Lung microvascular endothelial cell (primary cell): ENCODE measurements around the gene SAMD8. TPM values are rescaled to one million over a fixed set of nuclear protein-coding genes. Genes with fewer than 3 reads are reported as not detected.
"Not testable (repeated sequence)": the region's sequence is repeated elsewhere in the genome, so short reads cannot be mapped to it uniquely, and the experiment has no call there.

Experiments
- DNase-seq, 2 donors: peaks; one replicate each; pipeline versions ENCODE4 v3.0.0 to v3.0.0-alpha.2; 2010; ENCODE audit warnings: low read depth in 2 of 2
- total RNA-seq: library from RNA; depleted of rRNA; stranded (reverse); fragments of >200 nt; gene quantifications from 2 replicates; pipeline ENCODE4 v1.2.1, GENCODE V29; 2014

SAMD8 gene
- total RNA-seq, 1 donor from 2014 or later = 25.8 TPM

DNA sequence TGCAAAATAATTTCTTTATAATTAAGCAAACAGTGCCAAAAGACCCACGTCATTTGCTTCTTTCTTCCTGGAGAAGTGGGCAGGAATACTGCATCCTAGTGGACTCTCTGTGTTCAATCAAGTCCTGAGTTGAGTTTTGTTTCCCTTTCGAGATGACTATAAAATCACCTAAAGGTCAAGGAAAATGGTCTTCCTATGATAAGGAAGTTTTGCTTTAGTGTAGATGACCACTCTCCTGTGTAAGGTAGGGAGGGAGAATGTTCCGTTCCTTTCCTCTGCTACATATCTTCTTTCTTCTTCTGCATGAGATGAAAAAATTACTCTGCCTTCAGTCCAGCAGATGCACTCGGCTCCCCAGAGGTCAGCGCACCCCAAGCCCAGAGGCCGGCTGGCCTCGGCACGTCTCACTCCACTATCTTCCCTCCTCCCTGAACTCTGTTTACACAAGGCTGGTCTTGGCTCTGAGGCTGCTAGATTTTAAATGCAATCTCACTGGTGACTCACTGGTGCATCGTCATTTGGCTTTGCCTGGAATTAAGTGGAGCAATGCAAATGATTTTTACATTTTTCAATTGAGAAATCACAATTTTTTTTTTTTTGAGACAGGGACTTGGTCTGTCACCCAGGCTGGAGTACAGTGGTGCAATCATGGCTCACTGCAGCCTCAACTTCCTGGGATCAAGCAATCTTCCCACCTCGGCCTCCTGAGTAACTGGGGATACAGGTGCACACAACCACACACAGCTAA is 80.5 kb downstream of the SAMD8 start:
- DNase-seq = peak; percentile 18 to 73

- not testable (repeated sequence) for DNase-seq
Measured at GRCh38 chr10:75194625-75195024, 83.2 kb downstream of the SAMD8 start.

- no peak for DNase-seq
Measured at GRCh38 chr10:75195035-75195763, 83.7 kb downstream of the SAMD8 start.

DNA sequence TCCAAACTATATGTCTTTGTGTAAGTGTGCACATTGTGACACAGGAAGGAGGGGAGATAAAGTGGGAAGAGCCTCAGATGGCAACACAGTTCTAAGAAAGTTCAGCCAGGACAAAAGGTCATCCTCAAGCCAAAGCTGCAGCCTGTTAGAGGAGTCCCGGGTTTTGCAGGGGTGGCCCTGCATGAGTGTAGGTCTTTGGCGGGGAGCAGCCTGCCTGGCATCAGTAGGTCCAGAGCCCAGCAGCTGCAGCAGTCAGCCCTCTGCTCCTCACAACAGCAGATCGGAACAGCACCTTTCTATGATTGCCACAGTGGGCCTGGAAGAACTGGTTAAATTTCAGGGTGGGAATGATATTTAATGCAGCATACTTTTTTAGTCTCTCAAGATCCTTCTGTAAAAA is 85.6 kb downstream of the SAMD8 start:
- no peak for DNase-seq

DNA sequence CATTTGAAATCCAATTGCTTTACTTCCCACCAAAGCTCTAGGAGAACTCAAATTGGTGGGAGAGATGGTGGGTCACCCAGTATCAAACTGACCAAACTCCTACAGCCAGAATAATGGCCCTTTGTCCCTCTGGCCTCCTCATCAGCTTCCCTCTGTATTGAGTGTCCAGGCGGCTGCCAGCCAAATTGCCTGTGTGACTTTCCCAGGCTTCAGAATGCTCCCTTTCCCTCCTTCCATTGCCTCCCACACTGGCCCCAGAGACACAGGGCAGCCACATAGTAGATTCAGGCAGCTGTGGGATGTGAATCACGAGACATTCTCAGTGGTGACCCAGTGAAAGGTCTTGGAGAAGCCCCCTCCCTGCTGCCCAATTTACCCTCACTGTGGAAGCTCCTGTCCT is 86.5 kb downstream of the SAMD8 start:
- no peak for DNase-seq

GRCh38 chr10:75199949-75200348 is 88.5 kb downstream of the SAMD8 start:
- not testable (repeated sequence) for DNase-seq

DNA sequence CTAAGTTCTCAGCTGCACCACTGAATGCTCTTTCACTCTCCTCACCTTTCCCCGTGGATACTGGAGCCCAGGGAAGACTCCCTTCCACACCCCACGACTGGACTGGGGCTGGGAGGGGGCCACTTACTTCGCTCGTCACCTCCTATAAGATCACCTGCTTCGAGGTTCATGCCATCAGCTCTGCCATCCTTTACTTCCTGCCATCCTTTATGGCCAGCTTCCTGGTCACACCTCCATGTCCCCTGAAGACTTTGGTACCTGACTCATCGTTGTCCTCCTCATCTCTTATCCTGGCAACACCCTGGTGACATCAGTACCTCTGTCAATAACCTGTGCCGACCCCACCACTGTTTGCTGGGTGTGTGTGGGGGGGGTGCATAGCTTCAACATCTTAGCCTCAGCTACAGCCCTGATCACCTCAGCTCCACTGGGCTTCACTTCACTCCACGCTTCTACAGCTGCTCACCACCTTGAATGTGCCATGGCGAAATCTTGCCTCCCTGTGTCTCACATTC is 90.4 kb downstream of the SAMD8 start:
- no peak for DNase-seq

DNA sequence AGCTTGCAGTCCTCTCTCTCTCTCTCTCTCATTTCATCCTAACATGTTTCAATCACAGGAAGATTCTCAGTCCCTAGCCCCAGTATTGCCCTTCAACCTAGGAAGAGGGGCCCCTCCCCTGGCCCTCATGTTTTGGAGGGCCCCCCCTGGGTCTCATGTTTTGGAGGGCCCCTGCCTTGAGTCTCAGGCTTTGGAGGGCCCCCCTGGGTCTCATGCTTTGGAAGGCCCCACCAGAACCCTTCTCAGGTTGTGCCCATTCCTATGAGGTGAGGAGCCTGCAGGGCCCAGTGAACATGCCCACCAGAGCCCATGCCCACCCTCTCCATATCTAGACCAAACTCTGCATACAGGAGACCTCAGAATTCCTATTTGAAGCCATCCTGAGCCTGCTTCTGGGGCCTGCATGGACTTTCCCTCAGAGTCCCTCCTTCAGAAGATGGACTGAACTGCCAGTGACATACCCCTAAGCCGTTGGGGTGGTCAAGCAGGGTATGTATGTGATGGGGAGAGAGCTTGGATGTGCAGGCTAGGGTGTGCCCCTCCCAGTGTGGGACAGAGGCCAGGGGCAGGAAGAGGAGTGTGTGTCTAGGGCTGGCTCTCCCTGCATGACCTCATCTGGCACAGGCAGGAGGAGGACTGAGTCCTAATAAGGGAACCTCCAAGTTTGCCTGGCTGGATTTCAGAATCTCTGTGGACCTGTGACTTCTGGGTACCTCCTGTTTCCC is 91.0 kb downstream of the SAMD8 start:
- DNase-seq = peak; percentile 47 to 62

DNA sequence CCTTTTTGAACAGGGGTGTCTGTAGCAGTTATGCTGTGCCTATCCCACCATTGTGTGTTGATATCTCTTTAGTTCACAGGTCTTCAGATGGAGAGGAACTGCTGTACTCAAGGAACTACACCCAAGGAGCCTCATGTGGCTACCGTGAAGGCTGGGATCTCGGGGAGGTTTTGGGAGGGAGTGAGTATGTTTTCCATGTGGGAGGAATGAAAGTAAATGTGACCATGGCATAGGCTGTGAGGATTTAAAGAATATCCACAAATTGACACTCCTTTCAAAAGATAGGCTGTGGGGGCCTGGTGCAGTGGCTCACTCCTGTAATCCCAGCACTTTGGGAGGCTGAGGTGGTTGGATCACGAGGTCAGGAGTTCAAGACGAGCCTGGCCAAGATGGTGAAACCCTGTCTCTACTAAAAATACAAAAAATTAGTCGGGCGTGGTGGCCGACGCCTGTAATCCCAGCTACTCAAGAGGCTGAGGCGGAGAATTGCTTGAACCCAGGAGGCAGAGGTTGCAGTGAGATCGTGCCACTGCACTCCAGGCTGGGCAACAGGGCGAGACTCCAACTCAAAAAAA is 91.7 kb downstream of the SAMD8 start:
- not testable (repeated sequence) for DNase-seq

- DNase-seq = no peak
Measured at GRCh38 chr10:75203724-75204123, 92.3 kb downstream of the SAMD8 start.

GRCh38 chr10:75205908-75206307 is 94.5 kb downstream of the SAMD8 start:
- no peak for DNase-seq

- DNase-seq = not testable (repeated sequence)
Measured at GRCh38 chr10:75206638-75207037, 95.2 kb downstream of the SAMD8 start.

DNA sequence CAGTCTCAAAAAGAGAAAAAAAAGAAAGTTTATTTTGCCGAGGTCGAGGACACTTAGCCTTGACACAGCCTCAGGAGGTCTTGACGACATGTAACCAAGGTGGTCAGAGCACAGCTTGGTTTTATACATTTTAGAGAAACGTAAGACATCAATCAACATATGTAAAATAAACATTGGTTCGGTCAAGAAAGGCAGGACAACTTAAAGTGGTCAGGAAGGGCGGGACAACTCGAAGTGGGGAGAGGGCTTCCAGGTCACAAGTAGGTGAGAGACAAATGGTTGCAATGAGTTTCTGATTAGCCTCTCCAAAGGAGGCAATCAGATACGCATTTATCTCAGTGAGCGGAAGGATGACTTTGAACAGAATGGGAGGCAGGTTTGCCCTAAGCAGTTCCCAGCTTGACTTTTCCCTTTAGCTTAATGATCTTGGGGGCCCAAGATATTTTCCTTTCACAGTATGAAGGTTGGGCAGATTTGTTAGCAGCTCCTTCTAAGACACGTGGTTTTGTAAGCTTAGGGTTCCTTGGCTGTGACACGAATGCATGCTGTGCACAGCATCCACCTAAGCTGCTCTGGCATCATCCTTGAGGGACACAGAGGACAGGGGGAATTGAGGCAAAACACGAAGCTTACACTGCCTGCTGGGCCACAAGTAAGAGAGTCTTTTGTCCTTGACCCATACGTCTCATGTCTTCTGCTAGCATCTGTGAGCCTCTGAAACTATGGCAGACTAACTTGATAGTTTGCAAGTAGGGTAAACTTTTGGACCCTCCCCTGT is 95.8 kb downstream of the SAMD8 start:
- no peak for DNase-seq

DNA sequence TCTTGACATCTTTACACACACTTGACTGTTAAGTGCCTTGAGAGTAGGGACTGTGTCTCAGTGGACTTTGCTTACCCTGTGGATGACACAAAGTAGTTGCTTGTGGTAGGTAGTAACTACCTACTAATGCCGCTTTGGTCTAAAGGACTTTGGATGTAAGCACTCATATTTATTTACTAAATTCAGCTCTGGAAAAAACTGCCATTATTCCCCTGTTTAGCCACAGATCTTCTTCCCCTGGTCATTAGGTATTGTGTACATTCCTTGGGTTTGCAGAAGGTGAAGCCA is 96.3 kb downstream of the SAMD8 start:
- DNase-seq = no peak

DNA sequence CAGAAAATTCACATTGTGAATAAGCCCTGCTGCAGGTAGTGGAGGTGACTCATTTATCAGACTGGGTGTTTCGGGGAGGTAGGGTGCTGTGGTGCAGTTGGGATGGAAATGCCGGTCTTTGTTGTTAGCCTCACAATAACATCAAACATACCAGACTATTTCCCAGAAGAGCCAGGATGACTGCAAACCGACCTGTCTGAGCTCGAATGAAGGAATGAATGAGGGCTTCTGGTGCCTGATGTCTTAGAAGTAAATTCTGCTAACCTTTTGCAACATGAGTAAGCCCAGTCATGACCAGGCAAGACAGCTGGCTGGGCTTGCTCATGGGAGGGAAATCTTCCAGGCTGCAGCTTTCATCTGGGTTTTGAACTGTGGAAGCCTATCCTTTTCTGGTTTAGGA is 96.7 kb downstream of the SAMD8 start:
- no peak for DNase-seq

DNA sequence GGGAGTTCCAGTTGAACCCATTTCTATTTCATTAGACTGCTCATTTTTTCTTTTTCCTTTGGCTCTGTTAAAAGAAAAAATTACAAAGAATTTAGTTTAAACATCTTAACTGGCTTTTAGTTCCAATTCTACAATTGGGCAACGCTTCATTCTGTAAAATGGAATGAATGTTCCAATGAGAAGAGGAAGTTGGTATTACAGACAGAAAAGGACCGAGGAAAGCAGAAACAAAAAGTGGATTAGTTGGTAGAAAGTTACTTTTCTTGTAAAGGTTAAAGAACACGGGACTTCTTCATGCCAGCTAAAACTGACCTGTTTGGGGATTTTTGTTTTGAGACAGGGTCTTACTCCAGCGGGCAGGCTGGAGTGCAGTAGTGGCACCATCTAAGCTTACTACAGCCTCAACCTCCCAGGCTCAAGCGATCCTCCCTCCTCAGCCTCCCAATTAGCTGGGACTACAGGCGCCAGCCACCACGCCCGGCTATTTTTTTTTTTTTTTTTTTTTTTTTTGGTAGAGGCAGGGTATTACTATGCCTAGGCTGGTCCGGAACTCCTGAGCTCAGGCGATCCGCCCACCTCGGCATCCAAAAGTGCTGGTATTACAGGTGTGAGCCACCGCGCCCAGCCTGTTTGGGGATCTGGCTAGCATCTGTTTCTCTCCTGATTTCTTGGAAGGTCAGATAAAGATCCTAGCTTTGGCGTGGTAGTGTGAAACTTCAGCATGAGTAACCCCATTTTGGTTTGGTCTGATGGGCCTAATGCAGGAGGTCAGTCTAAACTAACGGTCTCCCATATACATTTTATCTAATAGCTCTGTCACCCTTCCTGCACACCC is 97.8 kb downstream of the SAMD8 start:
- DNase-seq = no peak

- peak; percentile 71 to 82 for DNase-seq
Measured at GRCh38 chr10:75209921-75210281, 98.4 kb downstream of the SAMD8 start.

GRCh38 chr10:75210282-75211006 is 99.0 kb downstream of the SAMD8 start, which contains the start of gene VDAC2:
TSS of gene VDAC2 (plus strand) at chr10:75210796. CDS start at chr10:75211159, 363 bp downstream.
- peak; percentile 89 to 92 for DNase-seq

- DNase-seq = peak; percentile 48 to 71
Measured at GRCh38 chr10:75211007-75211691, 99.7 kb downstream of the SAMD8 start.
